Measurements from ENCODE around the gene BCL2L1. TPM values are rescaled to one million over a fixed set of nuclear protein-coding genes. Genes with fewer than 3 reads are reported as not detected.
A peak's percentile ranks its signal among the peaks of the same experiment; 100 is the strongest.

The BCL2L1 gene
- total and polyA plus RNA-seq, 7 donors: 34.5 to 204 (median 58.1) TPM

- H3K27ac ChIP-seq: peak overlapping the region; percentile 60
- H3K27me3 ChIP-seq (ENCODE audit: insufficient read depth in 3 of 3, low read length in 2 of 3): no peaks in the 10 kb centered on the region
- ATAC-seq: no peak
- 84 to 92% (median 88%) methylated on average over 7 of the region's 7 CpGs for WGBS, 3 donors
- DNase-seq: no peak
- H3K9me3 ChIP-seq: no peaks in the 10 kb centered on the region
- no peak overlapping the region for H3K4me3 ChIP-seq
- intact Hi-C loops (cut with DNase I): no loop called here
- H3K4me1 ChIP-seq: peaks cover 67% of the 10 kb centered on the region
- no peak for TF ChIP-seq CTCF (IDR thresholded peaks at IDR 0.05)
- H3K36me3 ChIP-seq (ENCODE audit: insufficient read depth in 1 of 2, low read depth in 1 of 2): peaks cover 9 to 15% of the 10 kb centered on the region in 2 donors
These were observed 46.1 kb downstream of the BCL2L1 start for GRCh38 chr20:31676609-31676989.

- ATAC-seq: peak in 2 of 4 donors; percentile 13 to 22
- intact Hi-C loops (cut with DNase I): no loop called here
- peak overlapping the region; percentile 60 for H3K27ac ChIP-seq
These were observed 46.6 kb downstream of the BCL2L1 start for GRCh38 chr20:31675828-31676608.

GRCh38 chr20:31674895-31675827 lies 47.5 kb downstream of the BCL2L1 start:
- Histone ChIP-seq H3K36me3 (ENCODE audit: insufficient read depth in 1 of 2, low read depth in 1 of 2) (peaks cover 5 to 15% of the 10 kb centered on the region in 2 donors), H3K4me1 (peaks cover 73% of the 10 kb centered on the region), H3K4me3 (peak overlapping the region; percentile 17), H3K27ac (peak overlapping the region; percentile 60), H3K9me3 (no peaks in the 10 kb centered on the region), H3K27me3 (ENCODE audit: insufficient read depth in 3 of 3, low read length in 2 of 3) (no peaks in the 10 kb centered on the region)
- WGBS, 3 donors: 38 to 55% (median 51%) methylated on average over 10 of the region's 10 CpGs
- ATAC-seq (peak; percentile 37 to 64 (median 49)), DNase-seq (peak; percentile 67 to 78)
- intact Hi-C loops (cut with DNase I): no loop called here
- no peak for TF ChIP-seq CTCF (IDR thresholded peaks at IDR 0.05)

More at GRCh38 chr20:31675828-31676608, 46.6 kb downstream of the BCL2L1 start:
- WGBS, 3 donors: 38 to 56% (median 51%) methylated on average over 11 of the region's 11 CpGs
- Histone ChIP-seq H3K4me3 (peak overlapping the region; percentile 17), H3K4me1 (peaks cover 67% of the 10 kb centered on the region), H3K27me3 (ENCODE audit: insufficient read depth in 3 of 3, low read length in 2 of 3) (no peaks in the 10 kb centered on the region), H3K9me3 (no peaks in the 10 kb centered on the region), H3K36me3 (ENCODE audit: insufficient read depth in 1 of 2, low read depth in 1 of 2) (peaks cover 9 to 15% of the 10 kb centered on the region in 2 donors)
- DNase-seq: no peak
- TF ChIP-seq CTCF (IDR thresholded peaks at IDR 0.05): no peak

- no peaks in the 10 kb centered on the region for H3K27me3 ChIP-seq (ENCODE audit: insufficient read depth in 3 of 3, low read length in 2 of 3)
- peaks cover 4 to 10% of the 10 kb centered on the region in 2 donors for H3K36me3 ChIP-seq (ENCODE audit: insufficient read depth in 1 of 2, low read depth in 1 of 2)
- no peak for ATAC-seq
- WGBS, 3 donors: 56 to 70% (median 61%) methylated on average over 2 of the region's 2 CpGs
- intact Hi-C loops (cut with DNase I): no loop called here
- TF ChIP-seq CTCF (IDR thresholded peaks at IDR 0.05): no peak
- DNase-seq: no peak
- peaks cover 85% of the 10 kb centered on the region for H3K4me1 ChIP-seq
- H3K9me3 ChIP-seq: no peaks in the 10 kb centered on the region
- H3K27ac ChIP-seq: peak overlapping the region; percentile 60
- no peak overlapping the region for H3K4me3 ChIP-seq
These were observed 48.7 kb downstream of the BCL2L1 start for GRCh38 chr20:31673943-31674463.

Measured in psoas muscle (tissue), 8 donors.